ENCODE measurements around the gene SYT1.
"Not testable (repeated sequence)": the region's sequence is repeated elsewhere in the genome, so short reads cannot be mapped to it uniquely, and the experiment has no call there.

SYT1 gene

GRCh38 chr12:79415321-79415720 is 550.7 kb downstream of the SYT1 start:
- no peak for DNase-seq

- no peak for DNase-seq
These were observed 551.3 kb downstream of the SYT1 start for GRCh38 chr12:79415746-79416435.

- DNase-seq: no peak
These were observed 555.6 kb downstream of the SYT1 start for GRCh38 chr12:79420146-79420618.

GRCh38 chr12:79421236-79421740 is 556.7 kb downstream of the SYT1 start:
- DNase-seq: no peak

GRCh38 chr12:79422060-79422812 is 557.7 kb downstream of the SYT1 start:
- no peak for DNase-seq

- no peak for DNase-seq
These were observed 559.0 kb downstream of the SYT1 start for GRCh38 chr12:79423560-79423959.

GRCh38 chr12:79424109-79424721 is 559.6 kb downstream of the SYT1 start:
- no peak for DNase-seq

- DNase-seq: no peak
These were observed 561.5 kb downstream of the SYT1 start for GRCh38 chr12:79426121-79426520.

GRCh38 chr12:79426744-79427143 is 562.2 kb downstream of the SYT1 start:
- DNase-seq: not testable (repeated sequence)

GRCh38 chr12:79433465-79434072 is 569.0 kb downstream of the SYT1 start:
- DNase-seq: no peak

GRCh38 chr12:79434561-79434960 is 570.0 kb downstream of the SYT1 start:
- no peak for DNase-seq

GRCh38 chr12:79435742-79436141 is 571.2 kb downstream of the SYT1 start:
- no peak for DNase-seq

GRCh38 chr12:79438480-79439174 is 574.1 kb downstream of the SYT1 start:
- no peak for DNase-seq

GRCh38 chr12:79439175-79439825 is 574.7 kb downstream of the SYT1 start:
- no peak for DNase-seq

- no peak for DNase-seq
These were observed 577.0 kb downstream of the SYT1 start for GRCh38 chr12:79441534-79441933.

GRCh38 chr12:79442396-79442795 is 577.8 kb downstream of the SYT1 start:
- DNase-seq: no peak

GRCh38 chr12:79444089-79444488 is 579.5 kb downstream of the SYT1 start:
- no peak for DNase-seq

GRCh38 chr12:79448816-79449215 is 584.2 kb downstream of the SYT1 start:
- no peak for DNase-seq

- no peak for DNase-seq
These were observed 586.8 kb downstream of the SYT1 start for GRCh38 chr12:79451365-79451764.

- no peak for DNase-seq
These were observed 587.4 kb downstream of the SYT1 start for GRCh38 chr12:79451978-79452377.

- DNase-seq: no peak
These were observed 588.3 kb downstream of the SYT1 start for GRCh38 chr12:79452906-79453305.

GRCh38 chr12:79453820-79454219 is 589.2 kb downstream of the SYT1 start:
- no peak for DNase-seq
